HepG2 (cell line): ENCODE measurements around the gene CEP68.

ENCODE experiments used
- CBX1 ChIP-seq: IDR thresholded peaks from one replicate; pipeline ENCODE4 v1.6.1; 2016; ENCODE audit warnings: antibody characterized with exemption, low read depth
- ETV6 ChIP-seq: sonication (generic); formaldehyde crosslinking; conservative IDR thresholded peaks from 2 replicates; pipeline ENCODE4 v1.4.0; 2020; ENCODE audit warnings: missing genetic modification reagents
- GATAD2A ChIP-seq: IDR thresholded peaks from 2 replicates; pipeline ENCODE4 v1.6.1; 2016
- HDAC1 ChIP-seq: sonication (generic); formaldehyde crosslinking; IDR thresholded peaks from 2 replicates; pipeline ENCODE4 v1.5.1; 2020; ENCODE audit warnings: mild to moderate bottlenecking, missing genetic modification reagents
- HOXA3 ChIP-seq: sonication (generic); formaldehyde crosslinking; IDR thresholded peaks from 2 replicates; pipeline ENCODE4 v1.5.0; 2020; ENCODE audit warnings: missing genetic modification reagents
- MXD4 ChIP-seq: IDR thresholded peaks from 2 replicates; pipeline ENCODE4 v1.6.1; 2016; ENCODE audit warnings: mild to moderate bottlenecking, missing biosample characterization, missing genetic modification reagents
- ZNF501 ChIP-seq: sonication (generic); formaldehyde crosslinking; IDR thresholded peaks from 2 replicates; pipeline ENCODE4 v1.5.1; 2020; ENCODE audit warnings: mild to moderate bottlenecking, moderate library complexity, missing genetic modification reagents
- ZNF547 ChIP-seq: sonication (generic); formaldehyde crosslinking; IDR thresholded peaks from 2 replicates; pipeline ENCODE4 v1.5.1; 2020; ENCODE audit warnings: mild to moderate bottlenecking, missing genetic modification reagents
- TF ChIP-seq, protein P1 (sequence below): sonication (generic); formaldehyde crosslinking; IDR thresholded peaks from 2 replicates; pipeline ENCODE4 v1.5.0; 2020; ENCODE audit warnings: mild to moderate bottlenecking, missing genetic modification reagents, moderate library complexity
- TF ChIP-seq, protein P2 (sequence below), 2 experiments: fragments of 450-650 bp in 1 of 2; sonication (generic) in 1 of 2; formaldehyde crosslinking in 1 of 2; IDR thresholded peaks; 2 replicates each; pipeline versions ENCODE4 v1.6.1 to v1.8.0; 2016 to 2022; ENCODE audit warnings: antibody characterized with exemption in 1 of 2, mild to moderate bottlenecking in 1 of 2, missing genetic modification reagents in 1 of 2
- TF ChIP-seq, protein P3 (sequence below): IDR thresholded peaks from 2 replicates; pipeline ENCODE4 v1.6.1; 2012; ENCODE audit warnings: low read depth, low read length, improper control_type of control experiment
- TF ChIP-seq, protein P4 (sequence below): sonication (generic); formaldehyde crosslinking; IDR thresholded peaks from 2 replicates; pipeline ENCODE4 v1.8.0; 2022; ENCODE audit warnings: missing genetic modification reagents, mild to moderate bottlenecking, inconsistent platforms, borderline replicate concordance

DNA sequence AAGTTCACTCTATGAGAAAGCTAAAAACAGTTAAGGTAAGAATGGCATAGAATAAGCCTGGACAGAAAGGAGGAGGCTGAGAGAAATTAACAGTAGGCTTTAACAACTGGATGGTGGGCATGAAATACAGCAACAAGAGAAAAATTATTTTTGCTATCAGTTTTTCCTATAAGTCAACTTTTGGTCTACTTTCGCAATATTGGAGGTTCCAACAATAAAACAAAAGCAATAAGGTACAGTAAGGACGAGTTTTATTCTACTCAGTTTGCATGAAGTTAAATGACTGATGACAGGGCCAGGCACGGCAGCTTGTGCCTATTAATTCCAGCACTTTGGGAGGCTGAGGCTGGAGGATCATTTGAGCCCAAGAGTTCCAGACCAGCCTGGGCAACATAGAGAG lies 56.4 kb downstream of the CEP68 start:
- TF ChIP-seq CBX1 (no peak), ZNF547 (CRISPR knock-in tag) (no peak), HOXA3 (CRISPR knock-in tag) (no peak), GATAD2A (CRISPR knock-in tag) (no peak), MXD4 (no peak), ZNF501 (CRISPR knock-in tag) (no peak), HDAC1 (CRISPR knock-in tag) (no peak), ETV6 (no peak)
- TF ChIP-seq, protein P1, sequence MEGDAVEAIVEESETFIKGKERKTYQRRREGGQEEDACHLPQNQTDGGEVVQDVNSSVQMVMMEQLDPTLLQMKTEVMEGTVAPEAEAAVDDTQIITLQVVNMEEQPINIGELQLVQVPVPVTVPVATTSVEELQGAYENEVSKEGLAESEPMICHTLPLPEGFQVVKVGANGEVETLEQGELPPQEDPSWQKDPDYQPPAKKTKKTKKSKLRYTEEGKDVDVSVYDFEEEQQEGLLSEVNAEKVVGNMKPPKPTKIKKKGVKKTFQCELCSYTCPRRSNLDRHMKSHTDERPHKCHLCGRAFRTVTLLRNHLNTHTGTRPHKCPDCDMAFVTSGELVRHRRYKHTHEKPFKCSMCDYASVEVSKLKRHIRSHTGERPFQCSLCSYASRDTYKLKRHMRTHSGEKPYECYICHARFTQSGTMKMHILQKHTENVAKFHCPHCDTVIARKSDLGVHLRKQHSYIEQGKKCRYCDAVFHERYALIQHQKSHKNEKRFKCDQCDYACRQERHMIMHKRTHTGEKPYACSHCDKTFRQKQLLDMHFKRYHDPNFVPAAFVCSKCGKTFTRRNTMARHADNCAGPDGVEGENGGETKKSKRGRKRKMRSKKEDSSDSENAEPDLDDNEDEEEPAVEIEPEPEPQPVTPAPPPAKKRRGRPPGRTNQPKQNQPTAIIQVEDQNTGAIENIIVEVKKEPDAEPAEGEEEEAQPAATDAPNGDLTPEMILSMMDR (CRISPR knock-in tag), result no peak
- TF ChIP-seq, protein P2, sequence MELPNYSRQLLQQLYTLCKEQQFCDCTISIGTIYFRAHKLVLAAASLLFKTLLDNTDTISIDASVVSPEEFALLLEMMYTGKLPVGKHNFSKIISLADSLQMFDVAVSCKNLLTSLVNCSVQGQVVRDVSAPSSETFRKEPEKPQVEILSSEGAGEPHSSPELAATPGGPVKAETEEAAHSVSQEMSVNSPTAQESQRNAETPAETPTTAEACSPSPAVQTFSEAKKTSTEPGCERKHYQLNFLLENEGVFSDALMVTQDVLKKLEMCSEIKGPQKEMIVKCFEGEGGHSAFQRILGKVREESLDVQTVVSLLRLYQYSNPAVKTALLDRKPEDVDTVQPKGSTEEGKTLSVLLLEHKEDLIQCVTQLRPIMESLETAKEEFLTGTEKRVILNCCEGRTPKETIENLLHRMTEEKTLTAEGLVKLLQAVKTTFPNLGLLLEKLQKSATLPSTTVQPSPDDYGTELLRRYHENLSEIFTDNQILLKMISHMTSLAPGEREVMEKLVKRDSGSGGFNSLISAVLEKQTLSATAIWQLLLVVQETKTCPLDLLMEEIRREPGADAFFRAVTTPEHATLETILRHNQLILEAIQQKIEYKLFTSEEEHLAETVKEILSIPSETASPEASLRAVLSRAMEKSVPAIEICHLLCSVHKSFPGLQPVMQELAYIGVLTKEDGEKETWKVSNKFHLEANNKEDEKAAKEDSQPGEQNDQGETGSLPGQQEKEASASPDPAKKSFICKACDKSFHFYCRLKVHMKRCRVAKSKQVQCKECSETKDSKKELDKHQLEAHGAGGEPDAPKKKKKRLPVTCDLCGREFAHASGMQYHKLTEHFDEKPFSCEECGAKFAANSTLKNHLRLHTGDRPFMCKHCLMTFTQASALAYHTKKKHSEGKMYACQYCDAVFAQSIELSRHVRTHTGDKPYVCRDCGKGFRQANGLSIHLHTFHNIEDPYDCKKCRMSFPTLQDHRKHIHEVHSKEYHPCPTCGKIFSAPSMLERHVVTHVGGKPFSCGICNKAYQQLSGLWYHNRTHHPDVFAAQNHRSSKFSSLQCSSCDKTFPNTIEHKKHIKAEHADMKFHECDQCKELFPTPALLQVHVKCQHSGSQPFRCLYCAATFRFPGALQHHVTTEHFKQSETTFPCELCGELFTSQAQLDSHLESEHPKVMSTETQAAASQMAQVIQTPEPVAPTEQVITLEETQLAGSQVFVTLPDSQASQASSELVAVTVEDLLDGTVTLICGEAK (IDR thresholded peaks at IDR 0.05), result no peak
- TF ChIP-seq, protein P2 (CRISPR knock-in tag; IDR thresholded peaks at IDR 0.05), result no peak
- TF ChIP-seq, protein P3, sequence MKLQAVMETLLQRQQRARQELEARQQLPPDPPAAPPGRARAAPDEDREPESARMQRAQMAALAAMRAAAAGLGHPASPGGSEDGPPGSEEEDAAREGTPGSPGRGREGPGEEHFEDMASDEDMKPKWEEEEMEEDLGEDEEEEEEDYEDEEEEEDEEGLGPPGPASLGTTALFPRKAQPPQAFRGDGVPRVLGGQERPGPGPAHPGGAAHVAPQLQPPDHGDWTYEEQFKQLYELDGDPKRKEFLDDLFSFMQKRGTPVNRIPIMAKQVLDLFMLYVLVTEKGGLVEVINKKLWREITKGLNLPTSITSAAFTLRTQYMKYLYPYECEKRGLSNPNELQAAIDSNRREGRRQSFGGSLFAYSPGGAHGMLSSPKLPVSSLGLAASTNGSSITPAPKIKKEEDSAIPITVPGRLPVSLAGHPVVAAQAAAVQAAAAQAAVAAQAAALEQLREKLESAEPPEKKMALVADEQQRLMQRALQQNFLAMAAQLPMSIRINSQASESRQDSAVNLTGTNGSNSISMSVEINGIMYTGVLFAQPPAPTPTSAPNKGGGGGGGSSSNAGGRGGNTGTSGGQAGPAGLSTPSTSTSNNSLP, result no peak
- TF ChIP-seq, protein P4, sequence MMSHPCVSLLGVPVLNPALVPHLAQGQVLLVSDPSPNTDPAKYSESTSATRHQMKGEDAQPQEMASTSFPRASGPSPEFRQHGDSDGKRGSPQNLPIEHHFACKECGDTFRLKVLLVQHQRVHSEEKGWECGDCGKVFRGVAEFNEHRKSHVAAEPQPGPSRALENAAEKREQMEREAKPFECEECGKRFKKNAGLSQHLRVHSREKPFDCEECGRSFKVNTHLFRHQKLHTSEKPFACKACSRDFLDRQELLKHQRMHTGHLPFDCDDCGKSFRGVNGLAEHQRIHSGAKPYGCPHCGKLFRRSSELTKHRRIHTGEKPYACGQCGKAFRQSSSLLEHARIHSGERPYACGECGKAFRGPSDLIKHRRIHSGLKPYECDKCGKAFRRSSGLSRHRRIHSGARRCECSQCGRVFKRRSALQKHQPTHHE (CRISPR knock-in tag), result no peak
